Muscle of leg (tissue), 16 donors: ENCODE results near the gene P3H3. TPM values are rescaled to one million over a fixed set of nuclear protein-coding genes. Genes with fewer than 3 reads are reported as not detected.
A peak's percentile ranks its signal among the peaks of the same experiment; 100 is the strongest.

Experiments
- DNase-seq: peaks from one replicate; pipeline ENCODE4 v3.0.0; 2013
- H3K27ac ChIP-seq: one replicate; pipeline ENCODE4 v1.5.1; 2013; ENCODE audit warnings: mild to moderate bottlenecking, low read length, control low read depth
- H3K27me3 ChIP-seq: one replicate; pipeline ENCODE4 v1.6.1; 2013; ENCODE audit warnings: low read length; ENCODE audit not compliant: control insufficient read depth, insufficient read depth
- H3K36me3 ChIP-seq: one replicate; pipeline ENCODE4 v1.6.1; 2013; ENCODE audit warnings: low read length; ENCODE audit not compliant: control insufficient read depth, insufficient read depth
- H3K4me1 ChIP-seq: one replicate; pipeline ENCODE4 v1.6.1; 2013; ENCODE audit warnings: low read length; ENCODE audit not compliant: control insufficient read depth, insufficient read depth
- H3K4me3 ChIP-seq: one replicate; pipeline ENCODE4 v1.5.1; 2013; ENCODE audit warnings: low read length, control low read depth
- H3K9me3 ChIP-seq: replicated peaks from 2 replicates; pipeline ENCODE4 v1.6.1; 2013; ENCODE audit warnings: low read depth, low read length; ENCODE audit not compliant: control insufficient read depth
- WGBS: methylation state at CpG from one replicate; pipeline ENCODE4 v1.1.5; 2013; ENCODE audit warnings: missing lambda C conversion rate; ENCODE audit not compliant: insufficient coverage; 5-methylcytosine and 5-hydroxymethylcytosine counted together
- long read RNA-seq, 11 donors: transcript quantifications; one replicate each; lab custom pipeline, GENCODE V29; 2026
- polyA plus RNA-seq, 8 donors: library from polyadenylated mRNA; unstranded; fragments of 120-200 nt; gene quantifications; one replicate each; pipeline versions ENCODE4 v1.2.1 to v1.2.3, GENCODE V29; 2013; ENCODE audit warnings: inconsistent platforms in 1 of 8, low replicate concordance in 1 of 8; ENCODE audit not compliant: insufficient read length in 8 of 8, insufficient read depth in 1 of 8
- total RNA-seq: library from RNA; stranded (reverse); fragments of 120-200 nt; gene quantifications from one replicate; pipeline ENCODE4 v1.2.4, GENCODE V29; 2013

P3H3 gene
- total RNA-seq (23.1 TPM), polyA plus RNA-seq (10 to 100 TPM; 33.6 to 70.5 (median 46.5) TPM)
- long read RNA-seq, donor 1, partial matches to known transcripts, result 0 of 1 reads
- long read RNA-seq, donor 1, other reads (novel, unspliced or antisense), result 0 of 1 reads
- long read RNA-seq, donor 2, partial matches to known transcripts, result 0 of 1 reads
- long read RNA-seq, donor 2, other reads (novel, unspliced or antisense), result 0 of 1 reads
- long read RNA-seq, donor 3, partial matches to known transcripts, result 6 of 8 reads
- long read RNA-seq, donor 3, other reads (novel, unspliced or antisense), result 0 of 8 reads
- long read RNA-seq, donor 4, partial matches to known transcripts, result 0 of 2 reads
- long read RNA-seq, donor 4, other reads (novel, unspliced or antisense), result 0 of 2 reads
- long read RNA-seq, donor 5, transcript P3H3-201 (15 exons, 2,632 nt), result major isoform, 28 of 59 reads
- long read RNA-seq, donor 5, partial matches to known transcripts, result 31 of 59 reads
- long read RNA-seq, donor 5, other reads (novel, unspliced or antisense), result 0 of 59 reads
- long read RNA-seq, donor 6, transcript P3H3-201 (15 exons, 2,632 nt), result major isoform, 5 of 11 reads
- long read RNA-seq, donor 6, partial matches to known transcripts, result 6 of 11 reads
- long read RNA-seq, donor 6, other reads (novel, unspliced or antisense), result 0 of 11 reads
- long read RNA-seq, donor 7, transcript P3H3-201 (15 exons, 2,632 nt), result major isoform, 10 of 15 reads
- long read RNA-seq, donor 7, partial matches to known transcripts, result 5 of 15 reads
- long read RNA-seq, donor 7, other reads (novel, unspliced or antisense), result 0 of 15 reads
- long read RNA-seq, donor 8, partial matches to known transcripts, result 13 of 14 reads
- long read RNA-seq, donor 8, other reads (novel, unspliced or antisense), result 0 of 14 reads
- long read RNA-seq, donor 9, partial matches to known transcripts, result 10 of 13 reads
- long read RNA-seq, donor 9, other reads (novel, unspliced or antisense), result 0 of 13 reads
- long read RNA-seq, donor 10, partial matches to known transcripts, result 5 of 9 reads
- long read RNA-seq, donor 10, other reads (novel, unspliced or antisense), result 0 of 9 reads
- long read RNA-seq, donor 11, transcript P3H3-201 (15 exons, 2,632 nt), result major isoform, 5 of 6 reads
- long read RNA-seq, donor 11, partial matches to known transcripts, result 0 of 6 reads
- long read RNA-seq, donor 11, other reads (novel, unspliced or antisense), result 0 of 6 reads

- H3K4me1 ChIP-seq, result peaks cover 49% of the 10 kb centered on the region
- peaks cover 8% of the 10 kb centered on the region for H3K27me3 ChIP-seq
- under 1% methylated on average over 56 of the region's 60 CpGs for WGBS
- peak; percentile 82 for DNase-seq
- peak within 1 kb of the TSS; percentile 88 for H3K4me3 ChIP-seq
- H3K9me3 ChIP-seq, result no peaks in the 10 kb centered on the region
- H3K27ac ChIP-seq, result peak within 1 kb of the TSS; percentile 90
- H3K36me3 ChIP-seq, result peaks cover 27% of the 10 kb centered on the region
Observed at GRCh38 chr12:6827982-6828780, at the start of gene P3H3. TSS of gene P3H3 (plus strand) at chr12:6828407. CDS start at chr12:6828441, 34 bp downstream.

- peak overlapping the region; percentile 91 for H3K27ac ChIP-seq
- peak overlapping the region; percentile 38 for H3K4me3 ChIP-seq
- peaks cover 28% of the 10 kb centered on the region for H3K4me1 ChIP-seq
- H3K27me3 ChIP-seq, result peaks cover 13% of the 10 kb centered on the region
- DNase-seq, result peak; percentile 98
- WGBS, result 1% methylated on average over 21 of the region's 35 CpGs
- H3K36me3 ChIP-seq, result peaks cover 10% of the 10 kb centered on the region
- H3K9me3 ChIP-seq, result no peaks in the 10 kb centered on the region
Observed at GRCh38 chr12:6778574-6779550, 49.3 kb upstream of the P3H3 start.

- H3K4me3 ChIP-seq, result no peak overlapping the region
- WGBS, result 81% methylated on average over 6 of the region's 6 CpGs
Observed at GRCh38 chr12:6779708-6780432, 48.3 kb upstream of the P3H3 start.

GRCh38 chr12:6780573-6780972 is 47.6 kb upstream of the P3H3 start:
- Histone ChIP-seq H3K4me1 (peaks cover 24% of the 10 kb centered on the region), H3K4me3 (no peak overlapping the region), H3K36me3 (peaks cover 3% of the 10 kb centered on the region), H3K27me3 (no peaks in the 10 kb centered on the region), H3K27ac (no peak overlapping the region), H3K9me3 (no peaks in the 10 kb centered on the region)
- no peak for DNase-seq
- 60% methylated on average over 1 of the region's 6 CpGs for WGBS

More at GRCh38 chr12:6779708-6780432, 48.3 kb upstream of the P3H3 start:
- DNase-seq, result no peak
- H3K9me3 ChIP-seq, result no peaks in the 10 kb centered on the region
- H3K36me3 ChIP-seq, result peaks cover 7% of the 10 kb centered on the region
- H3K27ac ChIP-seq, result no peak overlapping the region
- H3K4me1 ChIP-seq, result peaks cover 24% of the 10 kb centered on the region
- peaks cover 3% of the 10 kb centered on the region for H3K27me3 ChIP-seq

- no CpG with 5 or more reads among the region's 6 CpGs for WGBS
- H3K27me3 ChIP-seq, result no peaks in the 10 kb centered on the region
- no peak for DNase-seq
- H3K4me3 ChIP-seq, result no peak overlapping the region
- H3K36me3 ChIP-seq, result no peaks in the 10 kb centered on the region
- H3K4me1 ChIP-seq, result peaks cover 24% of the 10 kb centered on the region
- H3K27ac ChIP-seq, result no peak overlapping the region
- H3K9me3 ChIP-seq, result no peaks in the 10 kb centered on the region
Observed at GRCh38 chr12:6782119-6782518, 46.1 kb upstream of the P3H3 start.

- 24% methylated on average over 2 of the region's 10 CpGs for WGBS
- no peak overlapping the region for H3K27ac ChIP-seq
- DNase-seq, result no peak
- no peaks in the 10 kb centered on the region for H3K36me3 ChIP-seq
- no peaks in the 10 kb centered on the region for H3K27me3 ChIP-seq
- H3K4me3 ChIP-seq, result no peak overlapping the region
- H3K4me1 ChIP-seq, result peaks cover 20% of the 10 kb centered on the region
- H3K9me3 ChIP-seq, result no peaks in the 10 kb centered on the region
Observed at GRCh38 chr12:6782850-6783566, 45.2 kb upstream of the P3H3 start.

- DNase-seq, result no peak
- no peaks in the 10 kb centered on the region for H3K36me3 ChIP-seq
- H3K9me3 ChIP-seq, result no peaks in the 10 kb centered on the region
- no peak overlapping the region for H3K27ac ChIP-seq
- no peaks in the 10 kb centered on the region for H3K27me3 ChIP-seq
- H3K4me1 ChIP-seq, result peaks cover 13% of the 10 kb centered on the region
- WGBS, result 83% methylated on average over 3 of the region's 9 CpGs
- no peak overlapping the region for H3K4me3 ChIP-seq
Observed at GRCh38 chr12:6783828-6784227, 44.4 kb upstream of the P3H3 start.

- 65% methylated on average over 3 of the region's 5 CpGs for WGBS
- H3K4me1 ChIP-seq, result peaks cover 12% of the 10 kb centered on the region
- H3K4me3 ChIP-seq, result no peak overlapping the region
- no peaks in the 10 kb centered on the region for H3K9me3 ChIP-seq
- H3K36me3 ChIP-seq, result no peaks in the 10 kb centered on the region
- no peaks in the 10 kb centered on the region for H3K27me3 ChIP-seq
- no peak overlapping the region for H3K27ac ChIP-seq
- no peak for DNase-seq
Observed at GRCh38 chr12:6784296-6784695, 43.9 kb upstream of the P3H3 start.
